GM19239 (cell line): ENCODE results near the gene KRT9.

Experiments
- DNase-seq: peaks from one replicate; pipeline ENCODE4 v3.0.0; 2011; ENCODE audit warnings: low spot score; ENCODE audit not compliant: insufficient read length
- FAIRE-seq: peaks from 2 replicates; lab custom pipeline; 2011; peaks lifted over from hg19 to GRCh38; lab: Jason Lieb, UNC

The KRT9 gene

DNA sequence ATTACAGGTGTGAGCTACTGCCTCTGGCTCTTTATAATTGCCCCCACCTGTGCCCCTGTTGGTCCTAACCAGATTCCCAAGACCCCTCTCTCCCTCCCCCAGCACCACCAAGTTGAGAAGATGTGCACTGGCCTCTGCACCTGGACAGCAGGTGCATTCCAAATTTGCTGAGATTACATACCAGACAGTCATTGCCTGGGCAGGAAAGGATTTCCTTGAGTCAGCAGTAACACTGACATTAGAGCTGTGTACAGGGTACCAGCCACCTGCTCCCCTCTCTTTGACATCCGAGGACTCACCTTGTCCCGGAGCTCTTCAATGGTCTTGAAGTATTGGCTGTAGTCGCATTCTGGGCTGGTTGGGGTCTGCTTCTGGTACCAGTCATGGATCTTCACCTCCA lies 53.8 kb downstream of the KRT9 start:
- FAIRE-seq (no peak), DNase-seq (no peak)

DNA sequence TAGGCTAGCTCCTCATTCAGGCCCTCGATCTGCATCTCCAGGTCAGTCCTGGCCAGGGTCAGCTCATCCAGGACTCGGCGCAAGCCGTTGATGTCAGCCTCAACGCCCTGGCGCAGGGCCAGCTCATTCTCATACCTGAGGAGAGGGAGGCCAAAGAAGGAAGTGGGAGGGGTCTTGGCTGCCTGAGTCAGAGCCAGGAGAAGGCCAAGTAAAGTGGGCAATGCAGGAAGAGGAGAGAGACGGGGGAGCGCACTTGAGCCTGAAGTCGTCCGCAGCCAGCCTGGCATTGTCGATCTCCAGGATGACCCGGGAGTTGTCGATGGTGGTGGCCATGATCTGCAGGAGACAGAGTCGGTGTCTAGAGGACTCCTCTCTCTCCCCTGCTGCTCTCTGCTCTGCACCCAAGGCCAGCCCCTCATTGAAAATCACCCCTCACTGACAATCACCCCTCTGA lies 55.0 kb downstream of the KRT9 start:
- no peak for FAIRE-seq

DNA sequence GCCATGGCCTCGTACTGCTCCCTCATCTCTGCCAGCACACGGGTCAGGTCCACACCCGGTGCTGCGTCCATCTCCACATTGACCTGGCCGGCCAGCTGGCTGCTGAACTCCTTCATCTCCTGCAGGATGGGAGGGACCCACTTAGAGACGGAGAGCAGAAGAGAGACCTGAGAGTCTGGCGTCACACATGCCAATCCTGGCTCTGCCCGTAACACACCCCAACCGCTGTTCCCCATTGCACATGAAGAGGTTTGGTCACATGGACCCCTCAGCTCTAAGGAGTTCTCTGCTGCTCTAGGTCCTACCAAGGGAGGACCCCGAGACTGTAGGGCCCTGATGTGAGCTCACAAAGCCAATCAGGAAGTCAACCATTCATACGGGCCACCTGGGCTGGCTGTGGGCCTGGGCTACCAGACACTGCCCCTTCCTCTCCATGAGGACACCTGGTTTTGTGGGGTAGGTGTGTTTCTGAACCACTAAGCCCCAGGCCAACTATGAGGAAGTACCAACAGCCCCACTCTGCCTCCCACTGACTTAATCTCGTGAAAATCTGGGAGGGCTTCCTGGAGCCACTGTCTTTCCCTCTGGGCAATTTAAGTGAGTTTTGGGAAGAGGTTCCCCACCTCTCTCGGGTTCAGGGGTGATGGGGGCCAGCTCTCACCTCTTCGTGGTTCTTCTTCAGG lies 55.6 kb downstream of the KRT9 start:
- DNase-seq (no peak), FAIRE-seq (no peak)

More for the DNA sequence above, 55.0 kb downstream of the KRT9 start:
- no peak for DNase-seq
